HG02610 (cell line): ENCODE results near the gene ESR2.
"Not testable (repeated sequence)": the region's sequence is repeated elsewhere in the genome, so short reads cannot be mapped to it uniquely, and the experiment has no call there.

Source experiments
- ATAC-seq: cut with Tn5 transposase; IDR thresholded peaks from one replicate; pipeline ENCODE4 v1.9.1; 2021; ENCODE audit warnings: mild to moderate bottlenecking, moderate library complexity; ENCODE audit not compliant: unreplicated experiment

The ESR2 gene

DNA sequence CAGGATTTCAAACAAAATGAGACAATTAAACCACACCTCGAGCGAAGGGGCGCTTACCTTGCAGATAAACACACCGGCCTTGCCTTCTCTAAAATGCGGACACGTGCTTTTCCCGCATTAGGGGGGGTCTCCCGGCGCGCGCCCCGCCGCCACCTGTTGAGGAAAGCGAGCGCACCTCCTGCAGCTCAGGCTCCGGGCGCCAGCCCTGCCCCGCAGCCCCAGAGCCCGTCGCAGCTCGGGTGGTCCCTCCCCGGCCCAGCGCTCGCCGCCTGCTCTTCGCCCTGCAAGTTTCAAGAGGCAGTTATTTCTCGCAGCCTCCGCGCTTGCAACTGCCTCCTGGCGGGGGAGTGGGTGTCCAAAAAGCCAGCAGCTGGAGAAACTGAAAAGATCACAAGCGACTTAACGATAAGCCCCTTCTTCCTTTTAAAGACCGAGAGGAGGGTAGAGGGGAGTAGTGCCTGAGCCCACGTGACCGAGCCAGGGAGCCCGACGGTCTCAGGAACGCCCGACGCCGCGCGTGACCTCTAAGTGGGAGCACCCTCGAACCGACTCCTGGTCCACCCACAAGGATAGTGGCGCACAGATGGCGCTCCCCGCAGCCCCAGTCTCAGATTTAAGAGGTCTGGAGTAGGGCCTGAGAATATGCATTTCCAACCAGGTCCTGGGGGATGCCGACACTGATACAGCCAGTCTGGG is at the start of gene ESR2:
TSS of gene ESR2 (minus strand) at position 396 of the 696 bp plus-strand sequence. CDS start 11,386 bp downstream, outside the sequence.
- peak; percentile 26 for ATAC-seq

- ATAC-seq, result no peak
These were observed 46.5 kb upstream of the ESR2 start for GRCh38 chr14:64340560-64341196.

DNA sequence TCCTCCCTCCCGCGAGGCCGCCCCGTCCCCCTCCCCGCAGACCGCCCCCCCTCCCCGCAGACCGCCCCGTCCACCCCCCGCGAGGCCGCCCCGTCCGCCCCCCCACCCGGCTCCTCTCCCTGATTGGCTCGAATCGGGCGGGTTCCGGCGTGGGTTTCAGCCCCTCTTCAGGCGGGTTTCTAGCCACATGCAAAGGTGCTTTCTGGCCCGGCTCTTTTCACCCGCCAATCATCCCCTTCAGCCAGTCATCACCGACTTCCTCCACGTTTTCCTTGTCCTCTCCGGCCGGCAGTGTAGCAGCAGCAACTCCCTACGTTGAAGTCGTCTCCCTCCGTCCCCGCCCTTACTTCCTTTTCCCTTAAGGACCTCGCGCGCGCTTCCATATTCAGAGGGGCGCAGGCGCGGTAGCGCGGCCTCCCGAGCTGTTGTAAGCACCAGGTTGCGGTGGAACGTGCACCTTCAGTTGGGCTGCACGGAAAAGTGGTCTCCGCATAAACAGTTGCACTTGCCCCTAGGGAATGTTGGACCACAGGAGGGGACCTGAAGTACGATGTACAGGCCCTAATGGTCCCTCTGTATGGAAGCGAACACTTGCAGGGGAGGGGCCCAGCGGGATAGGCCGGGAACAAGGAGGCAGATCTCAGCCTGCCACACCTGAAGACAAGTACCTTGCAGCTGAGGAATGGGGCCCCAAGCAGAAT is 44.6 kb upstream of the ESR2 start:
- ATAC-seq, result peak; percentile 93

- peak; percentile 51 for ATAC-seq
These were observed 43.9 kb upstream of the ESR2 start for GRCh38 chr14:64337888-64338615.

GRCh38 chr14:64329149-64329548 is 35.0 kb upstream of the ESR2 start:
- no peak for ATAC-seq

DNA sequence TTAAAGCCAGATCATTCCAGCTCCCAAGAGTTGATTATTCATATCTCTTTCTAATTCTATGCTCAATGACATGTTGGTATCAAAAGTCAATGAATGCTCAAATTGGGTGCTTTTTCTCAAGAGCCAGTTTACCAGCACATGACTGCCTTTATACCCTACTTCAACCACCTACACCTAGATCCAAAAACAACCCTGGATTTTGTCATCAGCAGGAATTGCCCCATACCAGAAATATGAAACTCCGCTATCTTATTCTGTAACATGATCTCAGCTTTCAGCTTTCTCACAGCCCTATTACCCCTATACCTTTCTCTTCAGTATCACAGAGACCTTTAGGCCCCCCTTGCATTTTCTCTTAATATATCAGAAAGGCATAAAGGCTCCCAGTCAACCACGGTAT is 32.3 kb upstream of the ESR2 start:
- ATAC-seq, result no peak

- no peak for ATAC-seq
These were observed 30.7 kb upstream of the ESR2 start for GRCh38 chr14:64324895-64325294.

- no peak for ATAC-seq
These were observed 30.3 kb upstream of the ESR2 start for GRCh38 chr14:64324461-64324860.

GRCh38 chr14:64320362-64320761 is 26.2 kb upstream of the ESR2 start:
- not testable (repeated sequence) for ATAC-seq

DNA sequence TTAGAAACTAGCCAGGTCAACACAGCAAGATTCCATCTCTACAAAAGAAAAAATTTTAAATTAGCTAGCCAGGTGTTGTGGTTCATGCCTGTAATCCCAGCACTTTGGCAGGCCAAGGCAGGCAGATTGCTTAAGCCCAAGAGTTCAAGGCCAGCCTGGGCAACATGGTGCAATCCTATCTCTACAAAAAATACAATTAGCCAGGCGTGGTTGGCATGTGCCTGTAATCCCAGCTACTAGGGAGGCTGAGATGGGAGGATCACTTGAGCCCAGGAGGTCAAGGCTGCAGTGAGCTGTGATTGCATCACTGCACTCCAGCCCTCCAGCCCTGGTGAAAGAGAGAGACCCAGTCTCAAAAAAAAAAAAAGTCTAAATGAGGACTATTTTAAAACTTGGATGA is 24.5 kb upstream of the ESR2 start:
- not testable (repeated sequence) for ATAC-seq

DNA sequence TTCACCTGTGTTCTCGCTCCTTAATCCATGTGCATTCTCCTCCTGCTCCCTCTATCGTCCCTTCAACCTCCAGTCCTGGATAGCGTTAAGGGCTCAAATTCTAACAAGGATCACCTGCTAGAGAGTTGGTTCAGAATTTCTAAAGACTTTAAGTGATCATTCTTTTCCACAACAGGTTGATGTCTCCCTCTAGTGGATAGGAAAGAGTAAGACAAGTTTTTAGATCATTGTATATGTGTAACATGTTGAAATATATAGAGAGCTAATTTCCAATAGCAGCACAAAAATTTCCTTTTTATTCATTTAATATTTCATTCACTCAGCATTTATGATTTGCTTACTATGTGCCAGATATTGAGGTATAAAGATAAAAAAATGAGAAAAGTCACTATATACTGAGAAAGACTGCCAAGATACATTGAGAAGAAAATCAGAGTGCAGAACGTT is 9.3 kb upstream of the ESR2 start:
- no peak for ATAC-seq

DNA sequence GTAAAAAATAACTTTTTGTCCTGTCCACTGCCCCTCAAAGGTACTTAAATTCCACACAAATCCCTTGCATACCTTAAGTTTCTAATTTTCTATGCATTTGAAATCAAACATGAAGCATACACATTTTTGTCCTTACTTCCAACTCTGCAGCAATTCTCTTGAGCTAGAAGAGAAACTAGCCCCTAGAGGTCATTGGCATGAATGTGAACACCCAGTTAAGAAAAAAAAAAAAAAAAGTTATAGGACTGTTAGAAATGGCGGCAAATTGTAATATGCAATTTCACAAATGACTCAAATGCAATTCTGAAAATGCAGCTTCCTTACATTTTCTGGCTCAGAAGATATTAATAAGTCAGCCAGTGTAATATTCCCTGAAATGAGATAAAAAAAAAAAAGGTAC is 4.6 kb upstream of the ESR2 start:
- no peak for ATAC-seq

GRCh38 chr14:64296561-64296960 is 2.4 kb upstream of the ESR2 start:
- ATAC-seq, result no peak

DNA sequence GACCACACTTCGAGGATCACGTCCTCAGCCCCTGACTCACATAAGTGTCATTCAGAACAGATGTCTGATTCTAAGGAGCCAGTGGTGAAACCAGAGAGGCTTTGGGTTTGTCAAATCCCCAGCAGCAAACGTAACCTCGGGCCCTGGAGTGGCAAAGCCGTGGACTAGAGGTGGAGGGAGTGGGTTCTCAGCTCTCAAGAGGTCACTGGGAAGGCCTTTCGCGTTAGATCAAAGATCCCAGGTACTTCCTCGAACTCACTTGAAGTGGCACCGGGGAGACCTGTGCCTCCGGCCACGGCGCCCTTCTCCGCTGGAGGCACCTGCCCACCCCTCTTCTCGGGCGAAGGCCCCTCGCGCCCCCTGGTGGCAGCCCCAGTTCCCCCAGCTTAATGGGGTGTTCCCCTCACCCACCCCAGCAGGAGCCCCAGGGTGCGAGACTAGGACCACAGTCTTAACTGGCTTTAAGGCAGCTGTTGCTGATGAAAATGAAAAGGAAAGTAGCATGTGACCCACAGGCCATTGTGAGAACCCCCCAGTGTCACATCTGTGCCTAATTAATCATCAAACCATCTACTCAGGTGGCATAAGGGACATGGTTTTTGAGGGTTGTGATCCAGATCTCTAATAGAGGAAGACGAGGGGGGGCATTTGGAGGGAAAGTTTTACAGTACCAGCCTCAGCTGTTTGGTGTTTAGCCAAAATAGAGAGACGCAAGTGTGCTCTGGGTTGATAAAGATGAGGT is 672 bp upstream of the ESR2 start:
- peak; percentile 88 for ATAC-seq

DNA sequence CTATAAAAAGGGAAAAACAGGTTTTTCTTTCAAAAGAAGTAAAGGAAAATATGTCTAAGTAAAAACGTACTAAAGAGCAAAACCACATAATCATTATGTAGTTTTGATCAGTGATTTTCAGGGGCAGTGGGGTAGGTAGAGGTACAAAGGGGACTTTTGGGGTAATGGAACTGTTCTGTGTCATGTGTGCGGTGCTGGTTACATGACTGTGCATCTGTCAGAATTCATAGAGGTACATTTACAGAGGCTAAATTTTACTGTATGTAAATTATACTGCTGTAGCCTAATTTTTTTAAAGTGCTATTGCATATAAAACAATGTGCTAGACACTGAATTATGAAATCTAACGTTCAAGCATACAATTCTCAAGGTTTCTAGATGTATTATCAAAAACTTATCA is 2.0 kb downstream of the ESR2 start:
- ATAC-seq, result no peak

DNA sequence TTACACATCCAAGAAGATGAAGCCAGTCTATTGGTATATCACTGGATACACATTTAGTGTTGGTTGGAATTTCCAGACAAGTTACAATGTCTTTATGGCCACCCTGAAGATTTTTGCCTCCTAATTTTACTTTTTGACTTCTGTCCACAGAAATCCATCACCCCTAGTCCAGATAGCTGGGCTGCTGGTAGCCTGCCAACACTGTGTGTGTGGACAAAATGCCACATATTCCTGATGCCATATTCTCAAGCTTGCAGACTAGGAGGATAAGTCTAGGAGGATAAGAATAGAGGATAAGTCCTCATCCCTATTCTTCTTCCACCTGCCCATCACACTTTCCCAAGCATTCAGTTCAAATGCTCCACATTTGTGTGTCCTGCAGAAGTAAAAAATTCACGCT is 4.6 kb downstream of the ESR2 start:
- ATAC-seq, result no peak

GRCh38 chr14:64281805-64282204 is 12.4 kb downstream of the ESR2 start:
- ATAC-seq, result no peak

GRCh38 chr14:64279704-64280668 is 14.2 kb downstream of the ESR2 start:
- no peak for ATAC-seq

GRCh38 chr14:64278458-64278857 is 15.7 kb downstream of the ESR2 start:
- no peak for ATAC-seq
